ENCODE data around the gene CAB39.
A peak's percentile ranks its signal among the peaks of the same experiment; 100 is the strongest.

Gene CAB39

GRCh38 chr2:230712443-230713330 is at the start of gene CAB39:
CAB39 (plus strand) TSS chr2:230712842; CDS start chr2:230760002, 47,160 bp downstream.
- peak; percentile 68 to 73 for DNase-seq (ENCODE audit: low read depth in 2 of 2)

DNA sequence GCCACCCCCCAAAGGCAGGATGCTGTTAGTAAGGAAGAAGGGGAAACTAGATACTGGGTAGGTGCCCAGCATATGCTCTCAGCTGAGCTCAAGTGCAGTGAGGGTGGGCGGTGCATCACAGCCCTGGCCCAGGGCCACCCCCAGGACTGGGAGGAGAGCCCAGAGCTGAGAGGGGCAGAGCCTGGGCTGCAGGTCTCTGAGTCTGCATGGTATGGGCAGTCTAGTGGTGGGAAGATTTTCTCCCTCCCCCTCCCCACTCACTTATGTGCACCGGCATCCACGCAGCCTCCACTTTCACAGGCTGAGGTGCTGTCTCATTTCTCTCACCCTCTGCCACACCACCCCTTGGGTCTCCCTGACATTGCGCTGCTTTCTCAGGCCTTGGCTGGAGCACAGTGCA is 48.5 kb upstream of the CAB39 start:
- DNase-seq (ENCODE audit: low read depth in 2 of 2), result no peak

DNA sequence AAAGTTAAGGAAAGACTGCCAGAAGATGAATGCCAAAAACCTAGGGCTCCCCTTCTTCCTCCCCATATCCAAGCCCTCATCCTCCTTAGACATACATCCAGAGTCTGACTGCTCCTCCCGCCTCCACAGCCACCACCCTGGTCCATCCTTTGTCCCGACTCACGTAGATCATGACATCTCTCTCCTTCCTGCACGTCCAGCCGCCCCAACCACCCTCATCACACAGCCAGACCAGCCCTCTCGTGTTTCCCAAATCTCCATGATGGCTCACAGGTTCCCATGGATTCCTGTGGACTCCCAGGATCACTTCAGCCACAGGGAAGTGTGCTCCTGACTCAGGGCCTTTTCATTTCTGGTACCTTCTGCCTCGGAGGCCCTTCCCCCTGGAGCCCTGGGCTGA is 47.8 kb upstream of the CAB39 start:
- DNase-seq (ENCODE audit: low read depth in 2 of 2), result no peak

DNA sequence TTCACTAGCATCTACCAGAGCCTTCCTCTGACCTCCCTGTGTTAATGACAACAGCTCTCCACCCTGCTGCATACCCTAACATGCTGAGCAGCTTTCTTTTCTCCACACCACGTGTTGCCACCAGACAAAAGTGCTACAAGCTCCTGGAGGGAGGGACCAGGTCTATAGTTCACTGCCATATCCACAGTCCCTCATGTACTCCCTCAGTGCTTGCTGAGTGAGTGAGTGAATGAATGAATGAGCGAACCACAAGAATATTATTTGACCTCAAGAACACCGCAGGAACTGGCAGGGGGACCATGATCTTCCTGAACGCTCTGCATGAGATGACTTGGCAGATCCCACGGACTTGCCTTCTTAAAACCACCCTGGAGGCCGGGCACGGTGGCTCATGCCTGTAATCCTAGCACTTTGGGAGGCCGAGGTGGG is 47.4 kb upstream of the CAB39 start:
- no peak for DNase-seq (ENCODE audit: low read depth in 2 of 2)

GRCh38 chr2:230666446-230666845 is 46.2 kb upstream of the CAB39 start:
- DNase-seq (ENCODE audit: low read depth in 2 of 2), result no peak

- peak; percentile 25 to 36 for DNase-seq (ENCODE audit: low read depth in 2 of 2)
Measured at GRCh38 chr2:230666885-230667712, 45.5 kb upstream of the CAB39 start.

- no peak for DNase-seq (ENCODE audit: low read depth in 2 of 2)
Measured at GRCh38 chr2:230668184-230668938, 44.3 kb upstream of the CAB39 start.

DNA sequence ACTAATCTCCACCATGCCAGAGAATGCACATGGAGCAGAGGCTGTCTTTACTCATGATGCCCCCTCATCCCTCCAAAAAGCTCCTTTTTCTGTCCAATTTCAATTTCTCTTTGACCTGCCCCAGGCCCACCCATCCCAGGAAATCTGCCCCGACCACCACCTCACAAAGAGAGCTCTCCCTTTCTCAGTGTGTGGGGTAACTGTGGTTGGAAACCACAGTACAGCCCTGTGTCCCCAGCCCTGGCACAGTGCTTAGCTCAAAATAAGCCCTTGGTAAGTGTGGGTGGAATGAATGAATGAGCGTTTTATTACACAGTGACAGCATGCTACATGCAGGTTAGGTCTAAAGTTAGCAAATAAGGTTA is 43.7 kb upstream of the CAB39 start:
- no peak for DNase-seq (ENCODE audit: low read depth in 2 of 2)

DNA sequence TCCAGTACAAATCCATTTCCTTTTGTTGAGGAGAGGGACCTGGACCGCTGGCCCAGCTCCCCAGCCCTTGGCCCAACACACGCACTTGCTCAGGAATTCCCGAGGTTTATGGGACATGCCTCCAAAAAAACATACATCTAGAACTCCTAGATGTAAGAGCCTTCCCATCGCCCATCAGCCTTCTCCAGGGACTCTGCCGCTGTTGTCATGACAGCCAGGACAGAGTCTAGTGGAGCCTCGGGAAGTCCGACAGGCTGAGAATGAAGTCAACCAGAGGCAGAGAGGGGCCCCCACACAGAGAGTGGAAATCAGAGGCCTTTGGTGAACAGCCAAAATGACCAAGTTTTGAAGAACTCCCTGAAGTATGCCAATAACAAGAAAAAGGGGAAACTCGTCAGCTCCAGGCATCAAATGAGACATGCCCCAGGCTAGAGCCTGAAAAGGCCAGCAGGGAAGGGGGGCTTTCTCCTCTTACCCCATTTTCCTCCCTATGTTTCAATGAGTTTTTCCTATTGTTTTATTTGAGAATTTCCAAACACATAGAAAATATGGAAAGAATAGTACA is 43.2 kb upstream of the CAB39 start:
- DNase-seq (ENCODE audit: low read depth in 2 of 2), result no peak

GRCh38 chr2:230671117-230671516 is 41.5 kb upstream of the CAB39 start:
- DNase-seq (ENCODE audit: low read depth in 2 of 2), result peak; percentile 18 to 34

DNA sequence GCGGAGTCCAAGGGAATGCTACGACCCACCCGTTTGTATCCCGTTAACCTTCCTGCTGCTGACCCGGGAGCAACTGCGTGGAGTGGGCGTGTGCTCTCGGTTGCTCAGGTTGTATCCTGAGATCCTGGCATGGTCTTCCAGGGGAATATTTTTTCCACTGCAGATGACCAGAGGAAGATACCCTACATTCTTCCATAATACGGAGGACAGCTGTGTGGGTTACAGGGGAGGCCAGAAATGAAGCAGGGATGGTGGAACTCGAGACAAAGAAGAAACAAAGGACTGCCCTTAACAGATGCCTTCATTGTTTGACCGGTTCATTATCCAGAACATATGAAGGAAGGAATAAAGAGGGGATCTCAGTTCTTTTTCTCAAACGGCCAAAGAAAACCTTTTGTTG is 39.8 kb upstream of the CAB39 start:
- no peak for DNase-seq (ENCODE audit: low read depth in 2 of 2)

- DNase-seq (ENCODE audit: low read depth in 2 of 2), result no peak
Measured at GRCh38 chr2:230674401-230674800, 38.2 kb upstream of the CAB39 start.

DNA sequence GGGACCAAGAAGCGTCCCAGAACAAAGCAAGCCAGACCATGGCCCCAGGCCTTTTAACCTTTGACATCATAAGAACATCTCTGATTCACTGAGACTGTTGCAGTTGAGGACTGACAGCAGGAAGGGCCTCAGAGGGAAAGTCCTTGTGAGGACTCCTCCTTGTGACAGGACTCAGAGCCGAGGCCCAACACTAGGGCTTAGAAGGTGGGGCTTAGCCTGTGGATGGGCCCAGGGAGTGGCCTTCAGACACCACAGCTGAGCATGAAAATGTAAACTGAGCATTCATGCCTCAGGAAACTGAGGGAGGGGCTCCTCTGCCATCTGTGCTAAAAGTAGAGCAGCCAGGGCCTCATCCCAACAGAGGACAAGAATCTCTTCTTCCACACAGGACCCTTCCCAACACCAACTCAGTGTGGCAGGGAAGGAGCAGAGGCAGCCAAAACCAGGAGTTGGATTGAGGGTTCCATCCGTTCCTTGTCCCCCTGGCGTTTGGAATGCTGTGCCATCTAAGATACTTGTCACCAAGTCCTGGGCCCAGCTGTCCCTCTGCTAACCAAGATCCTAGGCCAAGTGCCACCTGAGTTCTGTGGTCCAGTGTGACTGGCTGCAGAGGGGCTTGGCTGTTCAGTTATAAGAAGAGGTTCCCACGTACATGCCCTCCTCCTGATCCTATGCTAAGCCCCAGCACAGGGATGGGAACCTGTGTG is 37.5 kb upstream of the CAB39 start:
- DNase-seq (ENCODE audit: low read depth in 2 of 2), result no peak

- no peak for DNase-seq (ENCODE audit: low read depth in 2 of 2)
Measured at GRCh38 chr2:230676546-230676945, 36.1 kb upstream of the CAB39 start.

- no peak for DNase-seq (ENCODE audit: low read depth in 2 of 2)
Measured at GRCh38 chr2:230677201-230677946, 35.3 kb upstream of the CAB39 start.

GRCh38 chr2:230678018-230678417 is 34.6 kb upstream of the CAB39 start:
- no peak for DNase-seq (ENCODE audit: low read depth in 2 of 2)

- DNase-seq (ENCODE audit: low read depth in 2 of 2), result no peak
Measured at GRCh38 chr2:230678451-230678850, 34.2 kb upstream of the CAB39 start.

DNA sequence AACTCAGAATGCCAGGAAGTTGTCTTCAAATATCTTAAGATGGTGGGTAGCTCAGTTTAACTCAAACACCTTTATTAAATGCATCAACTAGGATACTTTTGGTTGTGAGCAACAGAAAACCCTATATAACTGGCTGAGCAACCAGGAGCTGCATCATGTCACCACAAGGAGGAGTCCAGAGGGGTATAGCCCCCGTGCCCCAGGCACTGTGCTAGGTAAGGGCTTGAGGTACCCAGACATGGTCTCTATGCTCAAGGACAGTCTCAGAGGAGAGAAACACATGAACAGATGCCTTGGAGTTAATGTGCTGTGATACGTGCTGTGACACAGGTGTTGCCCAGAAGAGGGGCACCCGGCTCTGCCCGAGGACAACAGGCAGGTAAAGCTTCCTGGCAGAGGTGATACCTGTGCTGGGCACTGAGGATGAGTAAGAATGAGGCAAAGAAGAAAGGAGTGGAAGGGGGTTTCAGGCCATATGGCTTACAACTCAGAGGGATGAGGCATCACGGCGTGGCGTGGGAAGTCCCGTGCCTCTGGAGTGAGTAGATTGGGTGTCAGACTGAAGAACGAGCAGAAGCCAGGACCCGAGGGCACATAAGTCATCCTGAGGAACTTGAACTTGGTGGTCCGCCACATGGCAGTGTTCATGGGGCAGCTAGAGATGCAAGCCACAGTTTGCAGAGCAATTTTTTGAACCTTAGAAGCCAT is 32.0 kb upstream of the CAB39 start:
- no peak for DNase-seq (ENCODE audit: low read depth in 2 of 2)

GRCh38 chr2:230681171-230681545 is 31.5 kb upstream of the CAB39 start:
- no peak for DNase-seq (ENCODE audit: low read depth in 2 of 2)

- no peak for DNase-seq (ENCODE audit: low read depth in 2 of 2)
Measured at GRCh38 chr2:230682546-230682945, 30.1 kb upstream of the CAB39 start.
